GM19023 (cell line): ENCODE data around the gene SGK1.

Experiments used
- ATAC-seq: cut with Tn5 transposase; IDR thresholded peaks from one replicate; pipeline ENCODE4 v1.9.1; 2021; ENCODE audit warnings: mild to moderate bottlenecking, moderate library complexity; ENCODE audit not compliant: unreplicated experiment

Gene SGK1

DNA sequence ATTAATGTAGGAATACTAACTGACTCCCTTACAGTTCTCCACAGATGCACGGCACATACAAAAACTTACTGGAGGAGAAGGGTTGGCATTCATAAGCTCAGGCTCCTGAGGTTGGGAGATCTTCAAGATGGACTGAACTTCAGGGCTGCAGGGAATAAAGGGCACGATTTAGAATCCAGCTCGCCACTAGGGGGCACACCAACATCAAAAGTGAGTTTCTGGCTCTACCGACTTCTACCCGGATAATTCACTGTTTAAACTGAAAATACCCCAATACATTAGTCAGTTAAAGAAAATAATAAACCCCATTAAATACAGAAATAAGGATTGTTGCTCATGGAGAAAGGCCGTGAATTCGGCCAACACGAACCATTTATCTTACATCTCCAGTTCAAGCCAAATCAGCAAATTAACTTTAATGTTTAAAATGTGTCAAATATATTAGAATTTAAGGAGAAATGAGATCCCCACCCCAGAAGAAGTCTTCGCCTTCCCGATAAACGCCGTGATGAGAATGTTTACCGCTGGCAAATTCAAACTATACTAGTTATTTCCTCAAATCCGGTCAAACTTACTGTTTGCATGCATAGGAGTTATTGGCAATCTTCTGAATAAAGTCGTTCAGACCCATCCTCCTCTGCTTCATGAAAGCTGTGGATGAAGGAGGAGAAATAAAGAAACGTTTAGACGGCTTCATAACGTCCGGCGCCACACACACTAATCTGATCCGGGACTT is 143.8 kb downstream of the SGK1 start:
- no peak for ATAC-seq

DNA sequence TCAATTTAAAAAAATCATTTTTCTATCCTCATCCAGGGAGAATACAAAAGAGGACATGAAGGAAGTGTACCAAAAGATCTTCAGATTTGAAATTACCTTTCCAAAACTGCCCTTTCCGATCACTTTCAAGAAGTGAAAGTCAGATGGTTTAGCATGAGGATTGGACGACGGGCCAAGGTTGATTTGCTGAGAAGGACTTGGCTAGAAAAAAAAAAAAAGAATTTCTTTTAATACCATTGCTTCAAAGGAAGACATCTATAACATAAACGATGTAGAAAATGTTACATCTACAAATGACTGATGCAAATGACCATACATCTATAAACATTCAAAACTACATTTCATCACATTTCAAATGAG is 144.6 kb downstream of the SGK1 start:
- no peak for ATAC-seq

DNA sequence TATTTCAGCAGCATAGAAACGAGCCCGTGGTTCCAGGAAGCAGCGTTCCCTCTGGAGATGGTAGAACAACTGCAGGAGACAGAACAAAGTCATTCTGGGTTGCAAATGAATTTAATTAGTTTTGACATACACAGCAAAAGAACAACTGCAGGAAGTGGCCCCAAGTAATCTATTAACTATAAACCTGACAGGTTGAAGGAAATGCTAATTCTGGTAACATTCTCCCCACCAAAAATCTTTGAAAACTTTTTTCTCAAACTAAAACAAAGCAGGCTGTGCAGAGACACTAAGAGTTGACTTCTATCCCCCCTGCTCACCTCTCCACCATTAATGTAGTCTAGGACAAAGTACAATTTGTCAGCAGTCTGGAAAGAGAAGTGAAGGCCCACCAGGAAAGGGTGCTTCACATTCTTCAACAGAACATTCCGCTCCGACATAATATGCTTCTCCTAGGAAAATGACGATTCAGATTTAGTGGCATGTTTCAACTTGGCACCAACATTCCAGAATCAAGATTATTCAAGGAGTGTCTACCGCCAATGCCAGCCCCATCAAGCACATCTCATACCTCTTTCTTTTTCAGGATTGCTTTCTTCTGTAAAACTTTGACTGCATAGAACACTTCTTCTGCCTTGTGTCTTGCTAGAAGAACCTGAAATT is 145.1 kb downstream of the SGK1 start:
- no peak for ATAC-seq

DNA sequence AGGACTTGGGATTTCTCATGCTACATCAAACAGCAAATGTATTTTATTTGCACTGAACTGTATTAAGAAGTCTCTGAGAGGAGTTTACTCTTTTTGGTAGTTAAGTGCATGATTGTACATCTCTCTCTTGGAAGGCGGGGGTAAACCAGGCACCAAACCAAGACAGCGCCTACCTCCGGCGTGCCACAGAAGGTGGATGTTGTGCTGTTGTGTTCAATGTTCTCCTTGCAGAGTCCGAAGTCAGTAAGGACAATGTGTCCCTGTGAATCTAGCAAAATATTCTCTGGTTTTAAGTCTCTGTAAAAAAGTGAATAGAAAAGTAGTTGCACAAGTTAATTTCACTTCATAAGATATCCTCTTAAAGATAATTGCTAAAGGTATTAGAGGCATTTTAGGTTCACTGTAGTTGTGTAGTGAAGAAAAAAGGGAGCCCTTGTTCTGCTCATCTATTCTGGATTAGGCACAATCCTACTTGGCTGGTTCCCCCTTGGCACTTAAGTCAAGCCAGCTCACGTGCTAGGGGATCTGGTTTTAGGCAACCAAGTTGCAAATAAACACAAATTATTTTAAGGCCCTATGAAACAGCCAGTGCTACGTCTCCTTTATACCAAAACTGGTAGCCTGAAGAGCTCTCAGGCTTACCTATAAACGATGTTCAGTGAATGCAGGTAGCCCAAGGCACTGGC is 145.7 kb downstream of the SGK1 start:
- no peak for ATAC-seq

DNA sequence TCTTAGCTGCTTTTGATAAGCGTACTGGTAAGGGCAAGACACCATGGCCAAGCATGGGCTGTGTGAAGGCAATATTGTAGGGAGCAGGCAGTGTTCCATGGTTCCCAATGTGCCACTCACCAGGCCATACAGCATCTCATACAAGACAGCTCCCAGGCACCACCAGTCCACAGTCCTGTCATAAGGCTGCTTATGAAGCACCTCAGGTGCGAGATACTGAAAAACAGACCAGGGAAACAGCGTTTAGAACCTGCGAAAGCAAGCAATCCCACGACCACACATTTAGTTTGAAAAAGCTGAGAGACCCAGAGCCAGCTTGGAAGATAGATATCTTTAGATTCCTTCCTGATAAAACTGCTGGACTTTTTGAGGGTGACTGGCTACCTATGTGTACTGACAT is 146.4 kb downstream of the SGK1 start:
- no peak for ATAC-seq

- ATAC-seq: no peak
These were observed 147.1 kb downstream of the SGK1 start for GRCh38 chr6:134170844-134171243.

DNA sequence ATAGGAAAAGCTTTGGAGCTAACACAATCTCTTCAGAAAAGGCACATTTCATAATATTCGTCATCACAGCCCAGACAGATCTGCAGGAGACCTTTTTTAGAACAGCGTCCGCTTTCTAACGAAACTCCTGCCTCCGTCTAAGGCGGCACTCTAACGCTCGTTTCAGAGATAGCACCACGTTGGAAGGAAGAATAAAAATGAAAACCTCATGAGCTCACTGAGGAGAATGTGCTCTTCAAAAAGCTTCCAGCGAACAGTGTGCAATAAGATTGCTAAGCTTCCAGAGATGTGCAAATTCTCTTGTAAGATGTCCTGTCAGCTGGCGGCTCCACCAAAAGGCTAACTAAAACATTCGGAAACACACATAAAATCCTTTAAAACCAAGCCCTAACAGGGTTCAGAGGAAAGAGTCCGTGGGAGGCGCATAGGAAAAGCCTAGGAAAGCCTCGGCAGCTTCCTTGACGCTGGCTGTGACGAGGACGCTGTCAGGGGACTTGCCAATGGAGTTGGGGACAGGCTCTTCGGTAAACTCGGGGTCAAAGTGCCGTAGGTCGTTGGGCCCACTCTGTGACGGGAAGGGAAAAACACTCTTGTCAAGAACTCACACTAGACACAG is 147.9 kb downstream of the SGK1 start:
- no peak for ATAC-seq

DNA sequence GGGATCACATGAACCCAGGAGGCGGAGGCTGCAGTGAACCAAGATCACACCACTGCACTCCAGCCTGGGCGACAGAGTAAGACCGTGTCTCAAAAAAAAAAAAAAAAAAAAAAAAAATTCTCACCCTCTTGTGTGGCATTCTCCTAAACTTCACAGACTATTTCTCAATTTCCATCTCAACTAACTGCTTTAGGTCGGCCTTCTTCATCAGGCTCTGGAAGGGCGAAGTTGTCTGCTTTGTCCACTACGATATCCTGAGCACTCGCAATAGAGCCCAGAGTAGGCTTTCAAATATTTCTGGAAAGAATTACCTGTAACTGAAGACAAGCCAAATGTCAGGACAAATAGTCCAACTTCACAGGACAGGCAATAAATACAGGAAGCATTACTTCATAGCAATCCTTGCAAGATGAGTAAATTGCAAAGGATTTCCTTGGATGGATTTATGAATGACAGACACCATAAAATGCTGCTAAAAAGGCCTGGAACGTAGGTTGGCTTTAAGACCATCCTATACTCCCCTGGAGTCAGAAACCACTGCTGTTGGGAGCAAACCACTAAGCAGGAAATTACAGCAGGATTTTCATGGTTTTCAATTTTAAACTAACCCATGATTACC is 149.2 kb downstream of the SGK1 start:
- no peak for ATAC-seq

DNA sequence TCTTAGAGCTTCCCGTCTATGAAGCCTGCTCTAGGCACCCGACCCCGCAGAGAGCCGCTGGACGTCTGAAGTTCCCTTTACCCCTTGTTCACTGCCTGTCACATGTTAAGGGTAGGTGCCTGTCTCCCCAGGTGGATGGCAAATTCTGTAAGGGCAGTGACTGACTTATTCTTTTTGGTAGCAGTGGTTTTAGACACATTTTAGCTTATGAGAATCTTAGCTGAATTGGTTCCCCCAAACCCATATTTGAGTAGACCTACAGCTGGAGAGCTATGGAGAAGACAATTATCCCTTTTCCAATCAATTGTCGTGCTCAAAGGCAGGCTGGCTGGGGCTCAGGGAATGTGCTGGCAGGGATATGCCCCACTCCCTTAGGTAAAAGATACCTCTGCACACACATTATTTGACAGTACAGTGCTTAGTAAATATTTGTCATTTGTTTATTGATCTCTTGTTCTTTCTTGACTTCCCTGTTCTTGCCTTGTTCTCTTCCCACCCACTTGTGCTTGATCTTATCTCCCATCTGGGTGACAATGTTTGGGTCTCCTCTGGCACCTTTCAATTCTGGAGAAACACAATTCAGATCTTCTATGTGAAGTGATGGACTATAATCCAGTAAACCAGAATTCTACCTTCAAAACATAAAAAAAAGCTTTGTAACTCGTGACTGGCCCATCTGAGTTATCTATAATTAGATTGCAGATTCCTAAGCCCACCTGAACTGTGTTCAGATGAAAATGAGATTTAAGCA is 151.2 kb downstream of the SGK1 start:
- no peak for ATAC-seq

DNA sequence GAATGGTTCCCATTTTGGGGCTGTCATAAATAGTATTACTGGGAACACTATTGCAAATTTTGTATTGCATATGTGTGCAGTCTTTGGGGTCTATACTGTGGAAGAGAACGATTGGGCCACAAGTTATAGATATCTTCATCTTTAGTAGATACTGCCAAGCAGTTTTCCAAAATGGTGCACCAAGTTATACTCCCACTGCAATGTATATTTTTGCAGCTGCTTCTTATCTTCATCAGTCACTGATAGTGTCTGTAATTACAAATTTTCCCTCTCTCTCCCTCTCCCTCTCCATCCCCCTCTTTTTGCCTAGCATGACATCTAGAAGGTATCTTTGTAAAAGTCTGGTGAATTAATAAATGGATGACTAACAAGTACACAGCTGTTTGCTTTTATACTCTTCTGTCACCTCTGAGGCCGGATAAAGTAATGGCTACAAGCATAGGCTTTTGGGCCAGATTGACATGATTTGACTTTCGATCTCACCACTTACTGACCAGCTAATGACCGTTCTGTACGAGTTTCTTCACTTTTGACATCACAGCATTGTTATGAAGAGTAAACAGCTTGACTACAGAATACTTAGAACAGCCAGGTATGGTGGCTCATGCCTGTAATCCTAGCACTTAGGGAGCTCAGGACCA is 152.2 kb downstream of the SGK1 start:
- ATAC-seq: no peak

GRCh38 chr6:134164300-134164699 is 153.6 kb downstream of the SGK1 start:
- no peak for ATAC-seq

- no peak for ATAC-seq
These were observed 155.0 kb downstream of the SGK1 start for GRCh38 chr6:134162932-134163331.

DNA sequence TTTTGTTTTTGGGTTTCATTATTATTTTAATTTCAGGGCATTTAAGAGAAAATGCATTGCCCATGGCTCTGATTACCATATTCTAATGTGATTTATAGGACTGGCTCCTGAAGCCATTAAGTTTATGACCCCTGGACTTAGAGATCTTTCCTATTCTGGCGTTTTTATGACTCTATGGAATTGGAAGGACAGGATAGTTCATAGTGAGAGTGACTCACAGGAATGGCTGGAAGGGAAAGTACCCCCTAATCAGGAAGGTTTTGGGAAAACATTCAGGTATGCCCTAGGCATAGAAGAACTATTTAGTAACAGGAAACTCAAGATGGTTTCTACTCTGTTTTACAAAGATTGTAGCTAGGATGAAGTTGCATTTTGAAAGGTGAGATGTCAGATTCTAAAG is 156.9 kb downstream of the SGK1 start:
- no peak for ATAC-seq

DNA sequence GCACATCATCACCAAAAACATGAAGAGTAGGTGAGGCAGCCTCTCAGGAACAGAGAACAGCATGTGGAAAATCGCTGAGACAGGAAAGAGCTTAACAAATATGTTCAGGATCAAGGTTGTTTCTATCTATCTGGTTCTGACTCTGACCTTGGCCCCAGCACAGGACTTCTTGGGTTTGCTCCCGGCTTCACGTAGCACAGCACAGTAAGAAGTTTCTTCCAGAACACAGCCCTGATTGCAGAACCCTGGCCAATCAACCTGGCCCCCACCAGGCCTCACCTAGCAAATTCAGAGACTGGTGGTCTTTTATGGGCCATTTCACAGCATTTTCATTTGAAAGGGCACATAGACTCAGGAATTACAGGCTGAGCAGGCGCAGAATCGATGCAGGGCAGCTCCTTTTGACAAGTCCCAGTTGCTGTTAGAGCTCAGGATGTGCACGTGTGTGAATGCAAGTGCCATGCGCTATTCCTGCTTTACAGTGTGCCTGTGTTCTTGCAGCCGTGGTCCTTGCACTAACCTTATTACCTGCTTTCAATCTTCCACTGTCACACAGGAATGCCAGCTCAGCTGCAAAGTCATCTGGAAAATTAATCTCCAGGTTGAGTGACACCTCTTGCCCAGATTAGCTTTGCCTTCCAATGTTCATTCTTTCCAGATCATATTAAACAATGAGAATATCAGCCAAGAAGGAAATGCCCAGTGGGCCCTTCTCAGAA is 165.0 kb downstream of the SGK1 start:
- ATAC-seq: no peak

DNA sequence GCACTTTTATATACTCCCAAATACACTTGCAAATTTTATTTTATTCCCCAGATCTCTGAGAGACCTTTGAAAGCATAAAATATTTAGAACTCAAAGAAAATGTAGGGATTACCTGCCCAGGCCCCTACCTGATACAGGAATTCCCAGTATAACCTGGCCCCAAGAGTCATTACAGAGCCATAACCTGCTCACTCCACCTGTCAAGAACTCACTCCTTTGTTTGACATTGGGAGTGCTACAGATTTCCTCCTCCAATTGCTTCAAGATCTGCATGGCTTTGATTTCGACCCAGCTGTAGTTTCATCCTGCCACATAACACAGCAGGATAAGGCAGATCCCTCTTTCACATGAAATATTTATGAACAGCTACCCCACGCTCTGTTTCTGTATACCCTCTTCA is 169.3 kb downstream of the SGK1 start:
- ATAC-seq: no peak

GRCh38 chr6:134147034-134147533 is 170.8 kb downstream of the SGK1 start:
- no peak for ATAC-seq

DNA sequence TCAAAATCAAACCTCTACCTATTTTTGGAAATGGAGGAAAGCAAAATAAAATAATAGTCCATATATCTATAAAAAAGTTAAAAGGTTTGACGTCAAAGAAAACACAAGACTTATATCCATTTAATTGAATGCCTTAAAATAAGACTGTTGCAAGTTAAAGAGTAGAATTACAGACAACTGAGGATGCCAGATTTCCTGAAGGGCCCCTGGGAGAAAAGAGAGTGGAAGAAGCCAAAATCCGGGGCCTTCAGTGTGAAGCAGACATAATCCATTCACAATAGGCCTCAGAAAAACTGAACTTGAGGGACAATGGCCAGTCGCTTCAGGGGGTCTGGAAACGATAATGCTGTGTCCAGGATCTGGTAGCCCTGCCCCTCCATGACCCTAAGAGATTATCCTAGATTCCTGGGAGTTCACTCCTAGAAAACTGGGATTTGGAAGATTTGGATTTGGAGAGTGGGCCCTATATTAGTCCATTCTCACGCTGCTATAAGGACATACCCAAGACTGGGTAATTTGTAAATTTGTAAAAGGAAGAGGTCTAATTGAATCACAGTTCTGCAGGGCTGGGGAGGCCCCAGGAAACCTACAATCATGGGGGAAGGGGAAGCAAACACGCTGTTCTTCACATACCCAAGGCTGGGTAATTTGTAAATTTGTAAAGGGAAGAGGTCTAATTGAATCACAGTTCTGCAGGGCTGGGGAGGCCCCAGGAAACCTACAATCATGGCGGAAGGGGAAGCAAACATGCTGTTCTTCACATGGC is 171.5 kb downstream of the SGK1 start:
- ATAC-seq: no peak

DNA sequence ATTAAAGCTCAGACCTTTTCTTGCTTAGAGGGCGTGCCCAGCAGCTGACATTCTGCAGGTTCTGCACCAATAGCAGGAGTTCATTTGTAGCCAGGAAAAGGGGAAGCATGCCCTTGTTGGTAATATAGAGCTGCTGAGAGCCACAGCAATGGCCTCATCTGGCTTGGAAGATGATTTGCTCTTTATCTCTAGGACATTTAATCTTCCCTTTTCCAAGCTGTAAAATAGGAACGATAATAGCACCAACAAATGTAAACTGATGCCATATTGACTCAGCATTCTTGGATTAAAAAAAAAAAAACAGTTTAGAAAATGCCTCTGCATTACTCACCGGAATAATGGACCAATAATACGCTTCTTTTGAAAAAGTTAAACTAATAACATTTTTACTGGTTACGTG is 172.1 kb downstream of the SGK1 start:
- no peak for ATAC-seq
